Lung (tissue), 12 donors: Measurements from ENCODE around the gene KRT71. TPM values are rescaled to one million over a fixed set of nuclear protein-coding genes. Genes with fewer than 3 reads are reported as not detected.

Source experiments
- ATAC-seq: fragments of 200-7000 bp; cut with Tn5 transposase; one replicate; pipeline ENCODE4 v1.9.1; 2020; ENCODE audit warnings: moderate number of reproducible peaks; ENCODE audit not compliant: insufficient read depth, low FRiP score
- DNase-seq, 3 donors: peaks; one replicate each; pipeline ENCODE4 v3.0.0-alpha.2; 2013 to 2017
- H3K27ac ChIP-seq, 2 donors: one replicate each; pipeline ENCODE4 v1.5.1; 2013; ENCODE audit warnings: mild to moderate bottlenecking in 2 of 2, moderate library complexity in 2 of 2, control low read depth in 1 of 2, inconsistent platforms in 1 of 2, low read depth in 1 of 2, low read length in 1 of 2
- H3K27me3 ChIP-seq, 3 donors: one replicate each; pipeline ENCODE4 v1.5.1; 2013; ENCODE audit warnings: low read length in 2 of 3; ENCODE audit not compliant: control insufficient read depth in 3 of 3, insufficient read depth in 3 of 3
- H3K36me3 ChIP-seq, 4 donors: one replicate each; pipeline ENCODE4 v1.5.1; 2013; ENCODE audit warnings: low read length in 4 of 4, mild to moderate bottlenecking in 1 of 4, moderate library complexity in 1 of 4; ENCODE audit not compliant: control insufficient read depth in 4 of 4, insufficient read depth in 4 of 4
- H3K4me1 ChIP-seq, 5 donors: one replicate each; pipeline ENCODE4 v1.5.1; 2013; ENCODE audit warnings: low read length in 5 of 5, mild to moderate bottlenecking in 2 of 5, moderate library complexity in 1 of 5; ENCODE audit not compliant: control insufficient read depth in 5 of 5, insufficient read depth in 5 of 5
- H3K4me3 ChIP-seq: one replicate; pipeline ENCODE4 v1.5.1; 2013; ENCODE audit warnings: mild to moderate bottlenecking, control low read depth, moderate library complexity
- H3K9ac ChIP-seq, 2 donors: one replicate each; pipeline ENCODE4 v1.5.1; 2013; ENCODE audit warnings: low read length in 2 of 2, control low read depth in 1 of 2; ENCODE audit not compliant: insufficient read depth in 1 of 2
- H3K9me3 ChIP-seq, 4 donors: one replicate each; pipeline ENCODE4 v1.5.1; 2013; ENCODE audit warnings: low read length in 3 of 4, mild to moderate bottlenecking in 1 of 4, moderate library complexity in 1 of 4; ENCODE audit not compliant: control insufficient read depth in 4 of 4, insufficient read depth in 3 of 4
- WGBS, 2 donors: extraction: QIAGEN DNeasy Blood & Tissue Kit; methylation state at CpG; one replicate each; pipeline ENCODE4 v1.1.7; 2013; 5-methylcytosine and 5-hydroxymethylcytosine counted together
- polyA plus RNA-seq, 2 donors: library from polyadenylated mRNA; stranded (reverse); fragments of 200-250 nt; gene quantifications; one replicate each; pipeline ENCODE4 v1.2.1, GENCODE V29; 2013
- total RNA-seq, 2 donors: library from RNA; depleted of rRNA in 1 of 2; stranded (reverse); fragments of >200 nt in 1 of 2; gene quantifications; one replicate each; pipeline ENCODE4 v1.2.1, GENCODE V29; 2014 to 2021
- TF ChIP-seq, protein P1 (sequence below): IDR thresholded peaks from 2 replicates; pipeline ENCODE4 v1.5.1; 2012; ENCODE audit warnings: mild to moderate bottlenecking; ENCODE audit errors: control extremely low read depth, extremely low read depth
- donor health status: control.
- donor health status: control.
- donor health status: Bipolar disorder and iron deficiency.
- donor health status: healthy.
- donor health status: DM: yes; HTN: yes; CAD: no.

The KRT71 gene
- total and polyA plus RNA-seq, 4 donors, result not detected

DNA sequence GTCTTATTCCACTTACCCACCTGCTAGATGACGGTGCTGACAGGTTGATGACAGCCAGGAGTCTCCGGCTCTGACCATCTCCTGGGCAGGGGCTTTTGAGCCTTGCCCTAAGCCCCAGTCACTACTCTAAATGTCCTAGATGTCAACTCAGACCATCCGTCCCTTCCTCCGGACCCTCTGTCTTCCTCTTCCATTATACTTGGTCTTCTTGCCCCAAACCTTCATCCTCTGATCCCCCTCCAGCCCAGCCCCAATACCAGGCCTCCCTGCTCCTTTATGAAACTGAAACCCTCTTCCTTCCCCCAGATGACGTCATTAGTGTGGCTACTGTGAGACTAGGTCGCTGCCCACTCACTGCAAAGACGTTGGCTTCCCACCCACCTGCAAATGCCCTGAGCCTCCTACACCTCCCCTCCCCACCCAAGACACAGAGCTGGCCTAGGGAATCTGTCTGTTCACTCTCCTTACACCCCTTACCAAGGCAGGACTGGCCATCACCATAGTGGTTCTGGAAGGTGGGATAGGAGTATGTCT, 10.1 kb downstream of the KRT71 start:
- Histone ChIP-seq H3K4me1 (peaks cover 0 to 28% (median 6%) of the 10 kb centered on the region in 5 donors), H3K9me3 (peaks cover 0 to 2% (median 0%) of the 10 kb centered on the region in 4 donors), H3K27me3 (no peaks in the 10 kb centered on the region), H3K4me3 (no peak overlapping the region), H3K36me3 (no peaks in the 10 kb centered on the region), H3K9ac (no peak overlapping the region), H3K27ac (no peak overlapping the region)
- 63 to 72% methylated on average over 7 of the region's 7 CpGs for WGBS, 2 donors
- TF ChIP-seq, protein P1, sequence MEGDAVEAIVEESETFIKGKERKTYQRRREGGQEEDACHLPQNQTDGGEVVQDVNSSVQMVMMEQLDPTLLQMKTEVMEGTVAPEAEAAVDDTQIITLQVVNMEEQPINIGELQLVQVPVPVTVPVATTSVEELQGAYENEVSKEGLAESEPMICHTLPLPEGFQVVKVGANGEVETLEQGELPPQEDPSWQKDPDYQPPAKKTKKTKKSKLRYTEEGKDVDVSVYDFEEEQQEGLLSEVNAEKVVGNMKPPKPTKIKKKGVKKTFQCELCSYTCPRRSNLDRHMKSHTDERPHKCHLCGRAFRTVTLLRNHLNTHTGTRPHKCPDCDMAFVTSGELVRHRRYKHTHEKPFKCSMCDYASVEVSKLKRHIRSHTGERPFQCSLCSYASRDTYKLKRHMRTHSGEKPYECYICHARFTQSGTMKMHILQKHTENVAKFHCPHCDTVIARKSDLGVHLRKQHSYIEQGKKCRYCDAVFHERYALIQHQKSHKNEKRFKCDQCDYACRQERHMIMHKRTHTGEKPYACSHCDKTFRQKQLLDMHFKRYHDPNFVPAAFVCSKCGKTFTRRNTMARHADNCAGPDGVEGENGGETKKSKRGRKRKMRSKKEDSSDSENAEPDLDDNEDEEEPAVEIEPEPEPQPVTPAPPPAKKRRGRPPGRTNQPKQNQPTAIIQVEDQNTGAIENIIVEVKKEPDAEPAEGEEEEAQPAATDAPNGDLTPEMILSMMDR, result no peak
- DNase-seq, result no peak
- no peak for ATAC-seq

GRCh38 chr12:52542157-52542556, 10.8 kb downstream of the KRT71 start:
- Histone ChIP-seq H3K9ac (no peak overlapping the region), H3K27ac (no peak overlapping the region), H3K4me3 (no peak overlapping the region), H3K27me3 (no peaks in the 10 kb centered on the region), H3K9me3 (no peaks in the 10 kb centered on the region), H3K4me1 (peaks cover 0 to 29% (median 6%) of the 10 kb centered on the region in 5 donors), H3K36me3 (no peaks in the 10 kb centered on the region)
- DNase-seq, result no peak
- ATAC-seq, result no peak
- TF ChIP-seq, protein P1, result no peak

DNA sequence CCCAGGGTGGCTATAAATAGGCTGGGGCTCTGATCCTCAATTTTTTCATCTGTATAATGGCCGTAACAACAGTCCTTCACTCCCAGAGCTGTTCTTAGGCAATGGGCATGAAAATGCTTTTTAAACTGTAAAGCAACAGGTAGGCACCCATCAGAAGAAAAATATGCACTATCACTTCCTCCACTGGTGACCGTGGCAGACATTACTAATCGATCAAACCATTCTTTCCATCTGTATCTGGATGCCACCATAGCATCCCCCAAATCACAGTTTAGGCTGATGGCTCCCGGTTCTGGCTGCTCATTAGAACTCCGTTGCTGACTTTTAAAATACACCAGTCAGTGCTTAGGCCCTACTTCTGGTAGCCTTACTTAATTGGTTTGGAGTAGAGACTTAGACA, 11.2 kb downstream of the KRT71 start:
- no peak for DNase-seq
- no peak for ATAC-seq
- Histone ChIP-seq H3K27ac (no peak overlapping the region), H3K4me1 (peaks cover 0 to 29% (median 6%) of the 10 kb centered on the region in 5 donors), H3K27me3 (no peaks in the 10 kb centered on the region), H3K9me3 (no peaks in the 10 kb centered on the region), H3K36me3 (no peaks in the 10 kb centered on the region), H3K4me3 (no peak overlapping the region), H3K9ac (no peak overlapping the region)
- WGBS, 2 donors, result 89 to 91% methylated on average over 5 of the region's 5 CpGs
- TF ChIP-seq, protein P1, result no peak

- 94% methylated on average over 7 of the region's 7 CpGs for WGBS, 2 donors
- DNase-seq (no peak), ATAC-seq (no peak)
- Histone ChIP-seq H3K27me3 (no peaks in the 10 kb centered on the region), H3K4me1 (peaks cover 0 to 29% (median 6%) of the 10 kb centered on the region in 5 donors), H3K27ac (no peak overlapping the region), H3K9ac (no peak overlapping the region), H3K9me3 (no peaks in the 10 kb centered on the region), H3K4me3 (no peak overlapping the region), H3K36me3 (no peaks in the 10 kb centered on the region)
- TF ChIP-seq, protein P1, result no peak
These were observed 12.4 kb downstream of the KRT71 start for GRCh38 chr12:52540531-52540930.
